GM19395 (cell line): Measurements from ENCODE around the gene GRB2.
"Not testable (repeated sequence)": the region's sequence is repeated elsewhere in the genome, so short reads cannot be mapped to it uniquely, and the experiment has no call there.

Source experiments
- ATAC-seq: cut with Tn5 transposase; IDR thresholded peaks from one replicate; pipeline ENCODE4 v1.9.1; 2021; ENCODE audit warnings: mild to moderate bottlenecking, moderate library complexity; ENCODE audit not compliant: unreplicated experiment

GRB2 gene

GRCh38 chr17:75388476-75389030 lies 16.9 kb downstream of the GRB2 start:
- ATAC-seq = no peak

DNA sequence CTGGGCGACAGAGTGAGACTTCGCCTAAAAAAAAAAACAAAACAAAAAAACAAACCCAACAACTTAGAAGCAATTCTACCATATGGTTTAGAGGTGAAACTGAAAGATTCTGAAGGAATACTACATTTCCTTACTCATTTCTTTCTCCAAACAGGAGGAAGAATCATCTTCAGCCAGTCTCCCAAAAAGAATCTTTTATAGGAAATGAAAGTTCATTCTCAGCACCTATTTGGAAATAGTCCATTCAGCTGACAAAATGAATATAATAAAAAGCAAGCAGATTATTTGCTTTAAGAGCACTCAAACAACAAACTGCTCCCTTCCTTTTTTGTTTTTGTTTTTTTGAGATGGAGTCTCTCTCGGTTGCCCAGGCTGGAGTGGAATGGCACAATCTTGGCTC lies 17.7 kb downstream of the GRB2 start:
- ATAC-seq = no peak

- no peak for ATAC-seq
These were observed 19.0 kb downstream of the GRB2 start for GRCh38 chr17:75386430-75386829.

- no peak for ATAC-seq
These were observed 20.7 kb downstream of the GRB2 start for GRCh38 chr17:75384751-75385150.

- ATAC-seq = no peak
These were observed 21.7 kb downstream of the GRB2 start for GRCh38 chr17:75383842-75384195.

GRCh38 chr17:75380750-75381149 lies 24.7 kb downstream of the GRB2 start:
- no peak for ATAC-seq

DNA sequence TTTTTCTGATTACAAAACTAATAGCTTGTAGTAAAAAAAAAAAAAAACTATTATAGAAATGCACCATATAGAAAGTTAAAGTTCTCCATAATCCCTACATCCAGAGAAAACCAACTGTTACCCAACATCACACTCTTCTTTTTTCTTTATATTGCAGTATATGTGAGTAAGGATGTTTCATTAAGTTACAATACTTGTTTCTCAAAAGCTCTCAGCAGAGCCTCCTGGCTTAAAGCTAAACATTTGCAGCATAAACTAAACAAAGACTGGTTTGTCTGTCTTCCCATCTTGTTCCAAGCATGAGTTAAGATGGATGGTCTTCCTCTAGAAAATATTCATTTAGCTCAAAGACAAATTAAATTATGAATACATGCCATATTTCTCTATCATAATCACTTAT lies 25.2 kb downstream of the GRB2 start:
- no peak for ATAC-seq

- not testable (repeated sequence) for ATAC-seq
These were observed 26.1 kb downstream of the GRB2 start for GRCh38 chr17:75379426-75379825.

GRCh38 chr17:75373280-75373679 lies 32.2 kb downstream of the GRB2 start:
- no peak for ATAC-seq

DNA sequence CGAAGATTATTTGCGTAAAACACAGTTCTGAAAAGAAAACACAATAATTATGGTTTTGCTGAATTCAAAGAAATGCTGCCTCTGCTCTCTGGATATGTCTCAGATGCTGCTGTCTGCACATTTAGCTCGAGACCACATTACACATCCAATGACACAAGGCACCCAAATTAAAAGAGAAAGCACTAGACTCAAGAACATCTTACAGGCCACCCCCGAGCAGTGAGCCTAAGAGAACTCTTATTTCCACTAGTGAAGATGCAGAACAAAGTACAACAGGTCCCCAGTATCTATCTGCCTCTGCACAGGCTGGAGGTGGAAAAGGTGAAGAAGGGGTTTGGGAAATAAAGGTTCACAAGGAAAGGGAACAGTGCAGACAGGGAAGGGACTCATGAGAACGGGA lies 33.5 kb downstream of the GRB2 start:
- no peak for ATAC-seq

GRCh38 chr17:75371339-75371738 lies 34.1 kb downstream of the GRB2 start:
- no peak for ATAC-seq

- no peak for ATAC-seq
These were observed 35.1 kb downstream of the GRB2 start for GRCh38 chr17:75370286-75370915.

GRCh38 chr17:75367838-75368789 lies 37.4 kb downstream of the GRB2 start:
- ATAC-seq = not testable (repeated sequence)

- ATAC-seq = no peak
These were observed 38.2 kb downstream of the GRB2 start for GRCh38 chr17:75367312-75367711.

GRCh38 chr17:75366432-75366831 lies 39.0 kb downstream of the GRB2 start:
- no peak for ATAC-seq

DNA sequence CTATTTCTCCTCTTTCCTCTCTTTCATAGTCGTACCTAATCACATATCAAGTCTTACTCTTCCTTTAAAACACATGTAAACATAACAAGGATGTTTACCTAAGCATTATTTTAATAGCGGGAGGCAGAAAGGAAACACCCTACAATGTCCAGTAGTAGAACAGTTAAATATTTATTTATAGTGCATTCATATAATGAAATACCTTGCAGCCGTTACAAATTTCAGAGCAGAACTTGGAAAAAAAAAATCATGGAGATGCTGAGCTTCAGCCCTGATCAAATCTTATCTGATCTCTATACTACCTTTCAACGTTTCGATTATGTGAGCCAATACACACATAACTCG lies 39.6 kb downstream of the GRB2 start:
- ATAC-seq = no peak

- no peak for ATAC-seq
These were observed 40.2 kb downstream of the GRB2 start for GRCh38 chr17:75365009-75365930.

DNA sequence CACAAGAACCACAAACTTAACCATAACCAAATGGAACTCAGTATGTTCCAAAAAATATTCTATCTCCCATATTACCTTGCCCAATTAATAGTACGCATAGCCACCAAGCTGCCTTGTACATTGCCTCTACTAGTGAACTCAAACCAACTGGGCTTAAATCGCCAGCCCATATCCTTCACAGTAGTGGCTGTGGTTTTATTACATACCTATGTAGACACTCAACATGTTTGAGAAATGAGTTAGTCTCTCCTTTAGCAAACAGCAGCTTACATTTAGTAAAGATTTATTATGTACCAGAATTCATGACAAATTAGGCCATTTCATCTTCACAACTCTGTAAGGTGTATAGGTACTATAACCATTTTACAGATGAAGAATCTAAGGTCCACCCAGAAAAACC lies 41.4 kb downstream of the GRB2 start:
- ATAC-seq = no peak

- no peak for ATAC-seq
These were observed 43.5 kb downstream of the GRB2 start for GRCh38 chr17:75361996-75362395.

GRCh38 chr17:75361344-75361743 lies 44.1 kb downstream of the GRB2 start:
- no peak for ATAC-seq
